SKM-1 treated with dmso at 0.1 percent for 144 hours (cell line): ENCODE results near the gene HSD17B14.

Source experiments
- DNase-seq: peaks from one replicate; lab custom pipeline; 2025; ENCODE audit not compliant: unreplicated experiment; lab: John Stamatoyannopoulos, UW

HSD17B14 gene

DNA sequence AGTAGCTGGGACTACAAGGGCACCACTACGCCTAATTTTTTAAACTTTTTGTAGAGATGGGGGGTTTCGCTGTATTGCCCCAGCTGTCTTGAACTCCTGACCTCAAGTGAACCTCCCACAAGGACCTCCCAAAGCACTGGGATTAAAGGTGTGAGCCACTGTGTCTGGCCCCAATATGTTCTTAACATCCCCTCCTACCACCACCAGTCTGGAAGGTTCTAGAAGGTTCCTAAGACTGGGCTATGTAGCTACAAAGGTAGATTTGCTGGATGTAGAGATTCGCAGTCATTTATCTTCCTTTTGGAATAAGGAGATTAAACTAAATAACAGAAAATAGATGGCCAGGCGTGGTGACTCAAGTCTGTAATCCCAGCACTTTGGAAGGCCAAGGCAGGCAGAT lies 5.3 kb downstream of the HSD17B14 start:
- DNase-seq: no peak

DNA sequence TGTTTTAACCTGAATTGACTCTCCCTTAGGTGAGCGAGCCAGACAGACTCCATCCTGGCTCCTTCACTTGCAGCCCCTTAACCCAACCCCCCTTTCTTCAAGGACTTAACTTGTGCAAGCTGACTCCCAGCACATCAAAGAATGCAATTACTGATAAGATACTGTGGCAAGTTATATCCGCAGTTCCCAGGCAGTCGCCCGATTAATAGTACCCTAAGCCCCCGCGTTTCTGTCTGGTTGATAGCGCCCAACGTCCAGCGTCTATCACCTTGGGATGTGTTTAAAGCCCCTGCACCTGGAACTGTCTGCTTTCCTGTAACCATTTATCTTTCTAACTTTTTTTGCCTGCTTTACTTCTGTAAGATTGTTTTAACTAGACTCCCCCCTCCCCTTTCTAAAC lies 6.2 kb downstream of the HSD17B14 start:
- DNase-seq: no peak

DNA sequence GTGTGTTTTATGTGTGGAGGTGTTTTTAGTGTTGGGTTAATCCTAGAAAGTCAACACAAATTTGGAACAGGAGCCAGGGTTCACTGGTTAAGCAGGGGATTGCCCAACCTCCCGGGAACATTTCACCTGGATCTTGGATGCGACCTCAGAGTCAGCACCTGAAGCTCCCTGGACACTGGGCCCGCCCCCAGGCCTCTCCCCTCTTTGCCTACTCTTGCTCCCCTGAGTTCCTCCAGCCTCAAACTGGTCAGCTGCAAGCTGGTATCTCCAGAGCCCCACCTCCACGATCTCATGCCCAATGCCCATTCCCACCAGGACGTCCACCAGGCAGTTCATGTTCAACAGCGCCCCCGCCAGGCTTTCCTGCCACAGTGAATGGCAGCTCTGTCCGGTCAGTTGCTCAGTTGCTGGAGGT lies 9.7 kb downstream of the HSD17B14 start:
- no peak for DNase-seq

DNA sequence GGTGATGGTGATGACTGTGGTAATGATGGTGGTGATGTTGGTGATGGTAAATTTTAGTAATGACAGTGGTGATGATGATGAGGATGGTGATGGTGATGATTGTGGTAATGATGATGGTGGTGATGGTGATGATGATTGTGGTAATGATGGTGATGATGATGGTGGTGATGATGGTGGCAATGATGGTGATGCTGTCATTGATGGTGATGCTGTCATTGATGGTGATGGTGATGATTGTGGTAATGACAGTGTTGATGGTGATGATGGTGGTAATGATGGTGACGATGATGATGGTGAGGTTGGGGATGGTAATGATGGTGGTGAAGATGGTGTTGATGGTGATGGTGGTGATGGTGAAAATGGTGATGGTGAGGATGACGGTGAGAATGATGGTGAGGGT lies 13.8 kb downstream of the HSD17B14 start:
- DNase-seq: no peak

DNA sequence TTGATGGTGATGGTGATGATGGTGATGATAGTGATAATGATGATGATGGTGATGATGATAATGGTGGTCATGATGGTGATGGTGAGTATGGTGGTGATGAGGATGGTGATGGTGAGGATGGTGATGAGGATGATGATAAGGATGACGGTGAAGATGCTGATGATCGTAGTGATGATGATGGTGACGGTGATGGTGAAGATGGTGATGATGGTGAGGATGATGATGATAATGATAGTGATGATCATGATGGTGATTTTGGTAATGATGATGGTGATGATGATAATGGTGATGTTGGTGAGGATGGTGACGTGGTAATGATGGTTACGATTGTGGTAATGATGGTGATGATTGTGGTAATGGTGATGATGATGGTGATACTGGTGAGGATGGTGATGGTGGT lies 14.7 kb downstream of the HSD17B14 start:
- DNase-seq: no peak

DNA sequence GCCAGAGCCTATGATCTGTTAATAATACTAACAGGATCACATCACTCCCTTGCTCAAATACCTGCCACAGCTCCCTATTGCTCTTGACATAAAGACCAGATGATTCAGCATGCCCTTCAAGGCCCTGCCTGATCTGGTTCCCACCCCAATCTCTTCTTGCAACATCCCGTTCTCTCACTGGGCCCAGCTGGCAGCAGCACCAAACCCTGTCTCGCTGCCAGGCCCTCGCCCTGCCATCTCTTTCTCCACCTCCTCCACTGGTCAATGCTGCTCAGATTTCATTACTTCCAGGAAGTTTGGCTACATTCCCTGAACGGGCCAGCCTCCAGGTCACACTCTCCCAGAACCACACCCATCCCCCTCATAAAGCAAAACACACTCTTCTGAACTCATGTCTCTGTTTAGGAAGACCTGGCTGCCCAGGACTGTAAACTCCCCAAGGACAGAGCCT lies 16.9 kb downstream of the HSD17B14 start:
- DNase-seq: no peak

DNA sequence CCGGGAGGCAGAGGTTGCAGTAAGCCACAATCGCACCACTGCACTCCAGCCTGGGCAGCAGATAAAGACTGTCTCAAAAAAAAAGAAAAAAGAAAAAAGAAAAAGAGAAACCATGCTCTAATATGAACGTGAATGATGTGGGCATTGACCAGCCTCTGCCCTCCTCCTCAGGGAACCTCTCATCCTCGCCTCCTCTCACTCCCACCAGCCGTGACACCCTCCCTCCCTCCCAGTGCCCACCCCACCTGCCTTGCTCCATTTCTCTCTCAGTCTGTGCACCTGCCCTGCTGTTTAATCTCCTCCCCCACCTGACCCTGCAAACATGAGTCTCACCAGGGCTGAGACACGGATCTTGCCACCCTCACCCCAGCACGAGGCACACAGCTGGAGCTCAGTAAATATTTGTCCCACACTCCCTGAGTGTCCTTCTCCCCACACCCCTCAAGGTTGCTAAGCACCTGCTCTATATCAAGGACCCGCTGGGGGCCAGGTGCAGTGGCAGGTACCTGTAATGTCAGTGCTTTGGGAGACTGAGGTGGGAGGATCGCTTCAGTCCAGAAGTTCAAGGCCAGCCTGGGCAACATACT lies 18.0 kb downstream of the HSD17B14 start:
- DNase-seq: no peak

DNA sequence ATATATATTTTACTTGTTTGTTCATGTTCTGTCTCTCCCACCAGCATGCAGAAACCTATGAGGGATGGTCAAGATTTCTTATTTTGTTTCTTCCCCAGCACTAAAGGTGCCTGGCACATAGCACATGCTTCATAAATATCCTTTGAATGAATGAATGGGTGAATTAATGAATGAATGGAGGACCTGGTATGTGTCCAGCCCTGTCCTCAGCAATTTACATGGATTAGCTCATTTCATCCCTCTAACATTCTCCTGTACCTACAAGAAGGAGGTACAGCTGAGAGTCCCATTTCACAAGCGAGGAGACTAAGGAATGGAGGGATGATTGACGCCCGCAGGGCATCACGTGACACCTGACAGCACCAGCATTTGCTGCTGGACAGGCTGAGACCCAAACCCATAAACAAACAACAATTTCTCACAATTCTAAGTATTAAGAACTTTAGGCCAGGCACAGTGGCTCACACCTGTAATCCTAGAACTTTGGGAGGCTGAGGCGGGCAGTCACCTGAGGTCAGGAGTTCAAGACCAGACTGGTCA lies 18.6 kb downstream of the HSD17B14 start:
- DNase-seq: no peak

DNA sequence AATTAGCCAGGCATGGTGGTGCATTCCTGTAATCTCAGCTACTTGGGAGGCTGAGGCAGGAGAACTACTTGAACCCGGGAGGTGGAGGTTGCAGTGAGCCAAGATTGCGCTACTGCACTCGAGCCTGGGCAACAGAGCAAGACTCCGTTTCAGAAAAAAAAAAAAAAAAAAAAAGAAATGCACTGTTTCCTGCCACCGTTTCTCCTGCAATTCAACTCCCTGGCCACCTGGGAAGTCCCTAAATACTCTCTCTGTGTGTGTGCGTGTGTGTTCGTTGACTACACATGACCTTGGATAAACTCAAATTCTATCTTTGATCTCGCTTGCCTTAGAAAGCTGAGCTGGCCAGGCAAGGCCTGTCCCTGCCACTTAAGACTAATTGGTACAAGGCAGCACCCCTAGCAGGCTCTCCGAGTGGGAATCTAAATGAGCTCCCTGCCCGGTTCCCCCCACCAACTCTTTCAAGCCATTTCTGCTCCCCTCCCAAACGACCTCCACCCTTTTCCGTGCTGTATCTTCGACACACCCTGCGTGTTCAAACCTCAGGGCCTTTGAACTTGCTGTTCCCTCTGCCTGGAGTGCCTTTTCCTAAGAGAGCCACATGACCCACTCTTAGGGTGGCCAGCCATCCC lies 20.3 kb downstream of the HSD17B14 start:
- DNase-seq: no peak

DNA sequence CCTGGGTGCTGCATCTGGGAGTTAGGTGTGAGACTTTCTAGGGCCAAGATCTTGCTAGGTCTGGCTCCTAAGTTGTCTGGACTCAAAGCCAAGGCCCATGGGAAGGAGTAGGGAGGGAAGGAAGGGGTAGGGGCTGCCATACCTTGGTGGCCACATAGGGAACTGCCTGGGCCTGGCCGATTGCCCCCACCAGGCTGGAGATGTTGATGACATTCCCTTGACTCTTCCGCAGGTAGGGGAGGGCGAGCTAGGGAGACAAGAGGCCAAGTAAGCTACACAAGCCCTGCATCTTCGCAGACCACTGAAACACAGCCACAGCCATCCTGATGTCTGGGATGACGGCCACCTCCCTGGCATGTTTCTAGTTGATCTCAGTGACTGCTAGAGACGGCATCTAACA lies 21.4 kb downstream of the HSD17B14 start:
- DNase-seq: no peak

DNA sequence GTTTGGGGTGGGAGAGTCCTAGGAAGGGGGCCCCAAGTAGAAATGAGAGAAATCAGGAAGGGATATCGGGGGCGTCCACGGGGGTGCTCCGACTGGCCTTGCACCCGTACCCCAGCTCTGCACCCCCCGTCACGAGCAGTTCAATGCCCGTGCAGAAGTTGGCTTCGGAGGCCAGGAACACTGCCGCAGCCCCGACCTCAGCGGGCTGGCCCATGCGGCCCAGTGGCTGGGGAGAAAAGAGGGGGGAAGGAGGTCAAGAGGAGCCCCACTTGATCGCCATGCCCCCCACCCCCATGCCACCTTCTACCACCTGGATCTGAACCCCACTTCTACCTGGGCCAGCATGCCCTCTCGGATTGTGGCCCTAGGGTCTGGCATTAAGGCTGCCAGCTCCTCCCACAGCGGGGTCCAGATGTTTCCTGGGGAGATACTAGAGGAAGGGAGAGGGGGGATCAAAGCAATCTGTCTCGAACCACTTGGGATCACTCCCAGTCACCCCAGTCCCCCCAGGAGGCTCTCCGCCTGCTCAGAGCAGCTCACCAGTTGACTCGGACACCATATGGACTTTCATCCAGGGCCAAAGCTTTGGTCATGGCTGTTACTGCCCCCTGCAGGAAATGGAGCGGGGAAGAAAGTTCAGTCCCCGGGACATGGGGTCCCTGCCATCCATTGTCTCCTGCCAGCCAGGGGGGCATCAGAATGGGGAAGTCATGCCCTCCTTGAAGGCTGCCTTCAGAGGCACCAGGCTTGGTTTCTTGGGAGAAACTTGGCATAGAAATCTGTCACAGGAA lies 23.0 kb downstream of the HSD17B14 start:
- DNase-seq: no peak

DNA sequence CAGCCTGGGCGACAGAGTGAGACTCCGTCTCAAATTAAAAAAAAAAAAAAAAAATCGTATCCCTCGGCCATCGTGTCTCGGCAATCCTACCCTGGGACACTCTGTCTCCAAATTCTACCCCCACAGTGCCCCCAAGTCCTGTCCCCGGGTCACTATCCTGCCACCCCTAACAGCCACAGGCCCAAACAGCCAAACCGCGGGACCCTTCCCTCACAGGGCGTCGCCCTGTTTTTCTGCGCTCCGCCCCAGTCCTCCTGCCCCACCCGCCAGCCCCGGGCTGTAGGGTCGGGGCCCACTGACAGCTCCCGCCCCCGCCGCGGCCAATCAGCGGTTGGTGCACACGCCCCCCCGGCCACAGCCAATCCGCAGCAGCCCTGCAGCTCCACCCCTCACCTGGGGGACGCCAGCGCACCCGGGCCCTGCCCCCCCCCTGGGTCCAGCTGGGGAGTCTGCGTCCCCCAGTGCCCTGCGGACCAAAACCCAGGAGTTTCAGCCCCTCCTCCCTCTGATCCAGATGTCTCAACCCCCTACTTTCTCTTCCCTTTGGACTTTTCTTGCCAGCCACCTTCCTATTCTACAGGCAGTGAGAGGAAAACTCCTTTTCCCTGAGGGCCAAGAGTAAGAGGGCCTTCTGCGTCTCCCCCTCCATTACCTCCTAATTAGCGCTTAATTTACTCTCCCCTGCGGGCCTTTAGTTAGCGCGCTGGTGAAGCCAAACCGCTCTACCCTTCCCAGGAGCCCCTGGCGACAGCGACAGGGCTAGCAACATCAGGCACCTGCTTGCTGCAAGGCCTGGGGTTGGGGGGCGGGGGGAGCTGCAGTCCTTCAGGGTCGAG lies 24.0 kb downstream of the HSD17B14 start:
- no peak for DNase-seq

DNA sequence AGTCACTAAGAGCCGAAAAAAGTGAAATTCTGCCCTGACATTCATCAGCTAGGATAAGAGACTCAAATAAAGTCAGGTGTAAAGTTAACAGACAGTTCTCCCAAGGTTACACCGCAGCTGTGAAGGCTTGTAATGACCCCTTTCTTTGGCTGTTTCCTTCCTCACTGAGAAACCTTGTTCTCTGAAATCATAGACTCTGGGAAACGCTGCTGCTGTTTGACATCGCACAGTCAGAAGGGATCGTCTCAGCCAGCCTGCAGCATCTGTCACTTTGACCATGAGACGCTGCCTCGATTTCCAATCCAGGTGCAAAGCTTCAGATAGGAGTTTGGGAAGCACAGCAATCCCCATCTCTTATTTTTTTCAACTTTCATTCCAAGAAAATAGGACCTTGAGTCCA lies 26.1 kb downstream of the HSD17B14 start:
- DNase-seq: no peak

DNA sequence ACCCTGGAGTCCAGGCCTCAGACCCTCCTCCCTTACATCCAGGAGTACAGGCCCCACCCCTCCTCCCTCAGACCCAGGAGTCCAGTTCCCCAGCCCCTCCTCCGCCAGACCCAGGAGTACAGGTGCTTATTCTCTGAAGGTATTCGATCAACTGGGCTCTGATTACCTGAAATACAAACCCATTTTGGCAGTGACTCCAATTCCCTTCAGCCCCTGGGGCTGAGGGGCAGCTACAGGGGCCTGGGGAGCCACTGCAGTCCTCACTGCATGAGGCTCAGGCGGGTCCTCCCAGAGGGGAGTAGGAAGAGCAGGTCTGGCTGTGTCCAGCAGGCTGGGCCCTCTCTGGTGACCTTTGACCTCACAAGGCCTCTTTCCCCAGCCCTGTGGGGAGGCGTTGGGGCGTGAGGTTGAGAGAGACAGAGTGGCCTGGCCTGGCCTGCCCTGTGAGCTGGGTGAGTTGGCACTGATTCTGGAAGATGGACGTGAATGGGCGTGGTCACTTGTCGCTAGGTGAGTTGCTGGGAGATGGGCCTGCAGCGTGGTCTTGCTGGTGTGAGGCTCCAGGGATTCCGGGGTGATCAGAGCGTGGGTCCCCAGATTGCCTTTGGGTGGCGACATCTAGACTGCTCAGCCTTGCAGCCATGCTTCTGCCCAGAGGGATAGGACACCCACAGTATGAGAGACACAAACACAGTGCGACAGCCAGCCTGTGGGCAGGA lies 28.5 kb downstream of the HSD17B14 start:
- DNase-seq: no peak

DNA sequence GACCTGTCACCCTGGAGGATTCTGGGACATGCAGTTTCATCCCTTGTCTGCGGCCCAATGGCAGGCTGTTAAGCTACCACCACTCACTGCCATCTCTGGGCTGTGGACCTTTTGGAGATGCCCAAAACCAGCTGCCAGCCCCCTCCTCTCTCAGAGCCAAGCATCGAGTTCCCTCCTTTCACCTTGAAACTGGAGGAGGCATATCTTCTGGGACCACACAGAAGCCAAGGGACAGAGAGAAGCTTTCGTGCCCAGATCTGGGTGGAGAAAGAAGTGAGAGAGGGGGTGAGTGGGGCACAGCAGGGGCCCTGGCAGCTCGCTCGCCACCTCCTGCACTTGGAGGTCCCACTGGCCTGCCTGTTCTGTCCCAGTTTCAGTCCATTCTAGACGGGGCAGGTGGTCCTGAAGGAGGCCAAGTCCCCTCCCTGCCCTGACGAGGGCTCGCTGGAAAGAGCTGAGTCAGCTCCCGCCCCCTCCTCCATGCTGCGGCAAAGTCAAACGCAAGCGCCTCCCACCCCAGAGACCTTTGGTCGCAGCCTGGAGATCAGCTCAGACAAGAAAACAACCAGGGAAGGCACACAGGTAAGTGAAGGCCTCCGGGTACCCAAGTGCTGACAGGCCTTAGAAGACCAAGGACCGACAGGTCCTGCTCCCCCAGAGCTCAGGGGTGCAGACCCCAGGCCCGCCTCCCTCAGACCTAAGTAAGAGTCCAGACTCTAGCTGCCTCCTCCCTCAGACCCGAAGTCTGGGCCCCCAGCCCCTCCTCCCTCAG lies 29.3 kb downstream of the HSD17B14 start:
- DNase-seq: no peak

DNA sequence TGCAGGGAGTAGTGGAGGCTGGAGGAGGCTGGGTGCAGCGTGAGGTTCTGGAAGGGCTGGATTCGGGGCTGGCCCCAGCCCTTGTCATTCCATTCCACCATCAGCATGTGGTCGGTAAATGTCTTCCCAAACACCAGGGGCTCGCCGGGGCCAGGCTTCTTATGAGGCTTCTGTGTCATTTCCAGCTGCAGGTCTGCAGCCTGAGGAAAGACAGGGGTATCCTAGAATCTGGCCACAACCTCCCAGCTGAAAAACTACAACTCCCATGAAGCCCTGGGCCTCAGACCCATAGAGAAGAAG lies 29.8 kb downstream of the HSD17B14 start:
- no peak for DNase-seq

DNA sequence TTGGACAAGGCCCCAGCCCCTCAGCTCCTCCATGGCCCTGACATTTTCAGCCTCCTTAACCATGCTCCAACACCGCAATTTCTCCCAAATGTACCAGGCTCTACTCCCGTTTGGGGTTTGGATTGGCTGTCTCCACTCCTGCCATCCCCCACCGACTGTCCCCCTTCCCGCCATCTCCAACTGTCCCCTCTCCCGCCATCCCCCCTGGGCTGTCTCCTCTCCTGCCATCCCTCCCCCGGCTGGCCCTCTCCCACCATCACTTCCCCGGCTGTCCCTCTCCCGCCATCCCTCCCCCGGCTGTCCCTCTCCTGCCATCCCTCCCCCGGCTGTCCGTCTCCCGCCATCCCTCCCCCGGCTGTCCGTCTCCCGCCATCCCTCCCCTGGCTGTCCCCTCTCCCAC lies 30.8 kb downstream of the HSD17B14 start:
- no peak for DNase-seq

DNA sequence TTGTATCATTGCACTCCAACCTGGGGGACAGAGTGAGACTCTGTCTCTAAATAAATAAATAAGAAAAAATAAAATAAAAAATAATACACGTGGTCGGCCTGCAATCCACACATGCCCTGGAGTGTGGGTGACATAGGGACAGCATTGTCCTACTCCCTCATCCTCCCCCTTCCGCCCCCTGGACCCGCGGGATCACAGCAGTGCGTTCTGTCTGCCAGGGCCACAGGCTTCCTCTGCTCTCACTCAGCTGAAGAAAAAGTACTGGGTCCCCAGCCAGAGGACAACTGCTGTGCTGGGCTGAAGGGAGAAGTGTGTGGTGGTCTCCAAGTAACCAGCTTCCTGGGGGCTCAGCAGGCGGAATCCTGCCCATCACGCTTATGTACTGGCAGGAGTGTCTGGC lies 31.8 kb downstream of the HSD17B14 start:
- DNase-seq: no peak

DNA sequence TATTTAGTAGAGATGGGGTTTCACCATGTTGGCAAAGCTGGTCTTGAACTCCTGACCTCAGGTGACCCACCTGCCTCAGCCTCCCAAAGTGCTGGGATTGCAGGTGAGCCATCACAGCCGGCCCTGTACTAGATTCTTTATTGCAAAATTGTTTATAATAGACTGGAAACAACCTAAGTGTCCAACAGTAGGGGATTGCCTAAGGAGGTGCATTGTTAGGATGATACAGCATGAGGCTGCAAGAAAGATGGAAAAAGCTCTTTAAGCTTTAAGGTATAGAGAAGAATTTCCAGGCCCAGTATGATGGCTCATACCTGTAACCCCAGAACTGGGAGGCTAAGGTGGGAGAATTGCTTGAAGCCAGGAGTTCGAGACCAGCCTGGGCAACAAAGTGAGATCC lies 33.7 kb downstream of the HSD17B14 start:
- no peak for DNase-seq
